ENCODE data around the gene NME7.

DNA sequence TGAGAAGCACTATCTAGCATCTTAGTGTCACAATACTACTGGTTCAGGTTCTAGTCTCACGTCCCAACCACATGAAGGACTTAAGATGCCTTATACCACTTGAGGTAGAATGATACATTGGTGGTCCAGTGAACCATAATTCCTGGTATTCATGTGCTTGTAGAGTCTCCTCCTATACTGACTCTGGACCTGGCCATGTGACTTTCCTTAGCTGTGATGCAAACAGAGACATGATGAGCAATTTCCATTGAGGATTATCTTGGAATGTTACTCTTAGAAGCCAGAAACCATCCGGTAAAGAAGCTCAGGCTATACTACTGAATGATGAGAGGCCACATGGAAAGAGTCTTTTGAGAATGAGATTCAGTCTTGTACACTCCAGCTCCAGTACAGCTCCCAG is 105.7 kb downstream of the NME7 start:
- TF ChIP-seq CTCF (IDR thresholded peaks at IDR 0.05) (no peak), POLR2A (IDR thresholded peaks at IDR 0.05) (no peak)
